Measurements from ENCODE around the gene THAP10.
"Not testable (repeated sequence)": the region's sequence is repeated elsewhere in the genome, so short reads cannot be mapped to it uniquely, and the experiment has no call there.

THAP10 gene

DNA sequence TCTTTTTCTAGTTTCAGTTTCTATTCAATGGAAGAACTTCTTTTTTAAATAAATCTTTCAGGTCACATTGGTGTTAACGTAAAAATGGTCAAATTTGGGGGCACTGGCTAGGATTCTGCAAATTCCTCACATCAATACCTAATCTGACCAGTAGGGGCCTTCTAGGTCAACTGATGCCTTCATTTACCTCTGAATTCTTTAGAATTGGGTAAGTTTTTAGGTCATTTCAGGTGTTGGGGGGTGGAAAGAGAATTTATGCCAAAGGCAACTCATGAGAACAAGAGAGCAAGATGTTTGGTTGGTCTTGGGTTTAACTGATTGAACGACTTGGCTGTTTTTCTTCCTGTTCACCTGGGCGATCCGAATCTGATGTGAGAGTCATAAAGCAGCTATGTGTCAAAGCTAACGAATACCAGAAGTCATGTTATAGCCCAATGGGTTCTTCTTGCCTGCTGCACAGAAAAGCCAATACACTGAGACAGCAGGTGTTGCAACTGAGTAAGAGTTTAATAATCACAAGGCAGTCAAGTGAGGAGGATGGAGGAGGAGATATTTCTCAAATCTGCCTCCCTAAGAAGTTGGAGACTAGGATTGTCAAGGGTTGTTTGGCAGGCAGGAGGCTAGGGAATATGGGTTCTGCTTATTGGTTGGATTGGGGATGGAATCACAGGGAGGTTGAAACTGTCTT lies 15.7 kb upstream of the THAP10 start:
- Mint-ChIP-seq H3K4me3 (no peak overlapping the region), H3K9me3 (peaks cover 11% of the 10 kb centered on the region), H3K27me3 (ENCODE audit: low read depth) (no peaks in the 10 kb centered on the region), H3K27ac (no peak overlapping the region), H3K36me3 (ENCODE audit: low read depth) (no peaks in the 10 kb centered on the region), H3K4me1 (ENCODE audit: low read depth) (no peaks in the 10 kb centered on the region)

DNA sequence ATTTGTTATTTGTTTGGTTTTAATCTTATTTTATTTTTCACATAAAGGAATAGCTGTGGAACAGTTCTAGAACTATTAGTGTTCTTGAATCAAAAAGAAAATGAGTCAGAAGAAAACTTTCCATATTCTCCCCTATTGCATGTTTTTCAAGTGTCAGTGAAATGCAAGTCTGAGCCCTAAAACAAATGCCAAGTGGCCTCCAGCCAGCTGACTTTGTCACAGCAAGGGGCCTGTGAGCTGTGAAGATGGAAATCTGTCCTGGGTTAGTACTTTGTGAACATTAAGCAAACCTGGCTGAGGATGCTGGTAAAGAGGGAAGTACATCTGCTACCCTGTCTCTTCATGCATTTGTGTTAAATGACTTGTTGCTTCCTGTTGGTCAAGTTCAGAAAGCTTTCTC lies 14.6 kb upstream of the THAP10 start:
- peaks cover 4% of the 10 kb centered on the region for H3K27me3 Mint-ChIP-seq (ENCODE audit: low read depth)
- peaks cover 11% of the 10 kb centered on the region for H3K9me3 Mint-ChIP-seq
- no peak overlapping the region for H3K27ac Mint-ChIP-seq
- no peaks in the 10 kb centered on the region for H3K4me1 Mint-ChIP-seq (ENCODE audit: low read depth)
- H3K36me3 Mint-ChIP-seq (ENCODE audit: low read depth), result no peaks in the 10 kb centered on the region
- H3K4me3 Mint-ChIP-seq, result no peak overlapping the region

DNA sequence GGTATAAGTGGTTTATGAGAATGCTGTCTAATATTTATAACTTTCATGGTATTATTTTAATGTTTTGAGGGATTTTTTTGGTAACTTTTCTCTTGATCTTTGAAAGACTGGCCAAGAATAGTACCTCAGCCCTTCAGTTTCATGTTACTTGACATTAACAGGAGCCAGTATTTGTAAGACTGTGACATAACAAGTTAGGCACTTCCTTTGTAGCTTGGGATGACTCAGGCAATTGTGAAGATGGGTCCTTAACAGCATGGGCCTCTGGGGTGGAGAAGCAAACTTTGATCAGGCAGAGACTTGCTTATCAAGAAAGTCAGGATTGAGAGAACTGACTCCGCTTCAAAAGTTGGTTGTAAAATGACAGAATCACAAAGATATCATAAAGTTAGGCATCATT lies 9.9 kb upstream of the THAP10 start:
- Mint-ChIP-seq H3K9me3 (no peaks in the 10 kb centered on the region), H3K27me3 (ENCODE audit: low read depth) (peaks cover 22% of the 10 kb centered on the region), H3K27ac (no peak overlapping the region), H3K4me1 (ENCODE audit: low read depth) (no peaks in the 10 kb centered on the region), H3K36me3 (ENCODE audit: low read depth) (no peaks in the 10 kb centered on the region), H3K4me3 (no peak overlapping the region)

DNA sequence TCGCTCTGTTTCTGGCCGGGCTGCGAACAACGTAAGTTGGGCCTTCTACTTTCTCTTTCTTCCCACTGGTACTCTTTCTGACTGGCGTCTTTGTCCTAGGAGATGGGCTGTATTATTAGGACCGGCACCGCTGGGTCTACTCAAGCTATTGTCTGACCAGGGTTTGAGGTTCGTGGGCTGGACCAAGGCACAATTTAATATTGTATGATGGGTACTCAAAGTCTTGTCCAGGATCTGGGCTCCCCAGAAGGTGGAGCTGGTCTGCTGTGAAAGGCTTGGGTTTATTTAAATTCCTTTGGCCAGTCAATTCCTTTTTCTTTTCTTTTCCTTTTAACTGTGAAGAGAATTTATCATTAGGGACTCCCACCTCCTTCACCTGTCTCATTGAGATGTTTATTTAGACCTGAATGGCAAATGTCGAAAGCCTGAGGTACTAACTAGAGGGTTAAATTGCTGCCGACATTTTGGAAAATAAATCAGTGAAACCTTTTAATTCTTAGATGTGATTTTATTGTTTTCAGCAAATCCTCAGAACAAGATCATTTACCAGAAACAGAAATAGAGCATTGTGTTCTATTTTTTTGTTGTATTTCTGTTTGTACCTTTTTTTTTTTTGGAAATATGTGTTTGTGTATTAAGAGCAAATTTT lies 803 bp upstream of the THAP10 start:
- peak overlapping the region; percentile 78 for H3K4me3 Mint-ChIP-seq
- no peaks in the 10 kb centered on the region for H3K36me3 Mint-ChIP-seq (ENCODE audit: low read depth)
- H3K9me3 Mint-ChIP-seq, result no peaks in the 10 kb centered on the region
- peaks cover 9% of the 10 kb centered on the region for H3K4me1 Mint-ChIP-seq (ENCODE audit: low read depth)
- H3K27ac Mint-ChIP-seq, result peak overlapping the region; percentile 62
- peaks cover 73% of the 10 kb centered on the region for H3K27me3 Mint-ChIP-seq (ENCODE audit: low read depth)

DNA sequence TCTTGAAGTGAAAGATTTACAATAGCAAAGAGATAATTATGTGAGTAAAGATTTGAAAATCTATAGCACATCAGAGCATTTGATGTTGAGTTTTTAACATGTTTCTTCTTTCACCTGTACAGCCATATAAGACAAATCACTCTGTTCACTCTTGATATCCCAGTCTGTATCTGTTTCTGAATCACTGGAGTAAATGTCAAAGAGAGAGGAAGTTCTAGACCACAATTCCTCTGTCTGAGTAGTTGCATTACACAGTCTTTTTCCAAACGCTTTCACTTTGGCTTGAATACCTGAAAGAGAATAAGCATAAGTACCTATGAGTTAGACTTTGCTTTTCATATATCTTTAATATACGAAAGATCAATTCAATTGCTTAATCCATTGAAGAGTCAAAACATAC lies 9.9 kb downstream of the THAP10 start:
- Mint-ChIP-seq H3K9me3 (no peaks in the 10 kb centered on the region), H3K4me3 (no peak overlapping the region), H3K27ac (no peak overlapping the region), H3K4me1 (ENCODE audit: low read depth) (no peaks in the 10 kb centered on the region), H3K27me3 (ENCODE audit: low read depth) (peaks cover 34% of the 10 kb centered on the region), H3K36me3 (ENCODE audit: low read depth) (no peaks in the 10 kb centered on the region)

DNA sequence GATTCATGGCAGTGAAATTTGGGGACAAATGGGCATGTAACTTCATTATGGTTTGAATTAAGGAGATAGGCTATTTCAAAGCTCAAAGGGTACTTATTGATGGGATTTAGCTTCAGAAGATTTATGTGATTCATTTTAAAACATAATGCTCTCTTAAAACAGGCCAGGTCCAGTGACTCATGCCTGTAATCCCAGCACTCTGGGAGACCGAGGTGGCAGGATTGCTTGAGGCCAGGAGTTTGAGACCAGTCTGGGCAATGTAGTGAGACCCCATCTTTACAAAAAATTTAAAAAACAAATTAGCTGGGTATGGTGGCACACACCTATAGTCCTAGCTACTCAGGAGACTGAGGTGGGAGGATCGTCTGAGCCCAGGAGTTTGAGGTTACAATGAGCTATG lies 11.5 kb downstream of the THAP10 start:
- Mint-ChIP-seq H3K9me3 (no peaks in the 10 kb centered on the region), H3K27me3 (ENCODE audit: low read depth) (peaks cover 46% of the 10 kb centered on the region)

DNA sequence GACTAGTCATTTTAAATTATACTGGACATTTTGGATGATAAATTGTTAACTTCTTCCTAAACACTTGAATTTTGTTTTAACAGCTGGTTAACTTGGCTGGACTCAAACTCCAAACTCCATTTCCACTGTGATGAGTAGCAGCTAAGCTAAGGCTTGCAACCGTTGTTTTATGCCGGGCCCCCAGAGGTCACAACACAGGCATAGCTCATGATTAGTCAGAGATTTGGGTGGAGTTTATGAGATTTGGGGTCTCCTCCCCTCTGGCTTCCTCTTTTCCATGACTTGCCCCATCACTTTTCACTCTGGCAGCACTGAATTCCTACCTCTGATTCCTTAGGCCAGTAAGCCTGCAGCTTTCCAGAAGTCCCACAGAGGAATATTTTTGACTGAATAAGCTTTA lies 12.8 kb downstream of the THAP10 start:
- Mint-ChIP-seq H3K36me3 (ENCODE audit: low read depth) (no peaks in the 10 kb centered on the region), H3K27ac (no peak overlapping the region), H3K27me3 (ENCODE audit: low read depth) (peaks cover 54% of the 10 kb centered on the region), H3K9me3 (no peaks in the 10 kb centered on the region), H3K4me3 (no peak overlapping the region), H3K4me1 (ENCODE audit: low read depth) (no peaks in the 10 kb centered on the region)

More for the DNA sequence above, 11.5 kb downstream of the THAP10 start:
- H3K27ac Mint-ChIP-seq, result no peak overlapping the region
- no peaks in the 10 kb centered on the region for H3K36me3 Mint-ChIP-seq (ENCODE audit: low read depth)
- H3K4me3 Mint-ChIP-seq, result no peak overlapping the region
- no peaks in the 10 kb centered on the region for H3K4me1 Mint-ChIP-seq (ENCODE audit: low read depth)

DNA sequence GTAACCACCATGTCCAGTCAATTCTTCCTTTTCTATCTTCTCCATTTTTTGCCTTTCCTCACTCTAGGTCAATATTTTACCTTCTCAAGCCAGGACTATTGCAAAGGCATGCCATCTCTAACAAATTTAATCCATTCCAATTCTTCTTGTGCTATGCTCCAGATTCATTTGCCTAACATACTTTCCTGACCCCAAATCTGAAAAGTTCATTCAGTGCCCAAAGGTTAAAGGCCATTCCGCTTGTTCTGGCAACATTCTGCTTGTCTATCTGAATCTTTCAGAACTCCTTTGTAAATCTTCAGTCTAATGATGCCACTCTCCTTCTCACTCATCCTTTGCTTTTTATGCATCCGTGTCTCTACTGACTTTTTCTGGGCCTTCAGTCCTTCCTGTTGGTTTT lies 15.6 kb downstream of the THAP10 start:
- peaks cover 47% of the 10 kb centered on the region for H3K27me3 Mint-ChIP-seq (ENCODE audit: low read depth)
- no peak overlapping the region for H3K27ac Mint-ChIP-seq
- no peak overlapping the region for H3K4me3 Mint-ChIP-seq
- H3K9me3 Mint-ChIP-seq, result no peaks in the 10 kb centered on the region
- no peaks in the 10 kb centered on the region for H3K36me3 Mint-ChIP-seq (ENCODE audit: low read depth)
- no peaks in the 10 kb centered on the region for H3K4me1 Mint-ChIP-seq (ENCODE audit: low read depth)

DNA sequence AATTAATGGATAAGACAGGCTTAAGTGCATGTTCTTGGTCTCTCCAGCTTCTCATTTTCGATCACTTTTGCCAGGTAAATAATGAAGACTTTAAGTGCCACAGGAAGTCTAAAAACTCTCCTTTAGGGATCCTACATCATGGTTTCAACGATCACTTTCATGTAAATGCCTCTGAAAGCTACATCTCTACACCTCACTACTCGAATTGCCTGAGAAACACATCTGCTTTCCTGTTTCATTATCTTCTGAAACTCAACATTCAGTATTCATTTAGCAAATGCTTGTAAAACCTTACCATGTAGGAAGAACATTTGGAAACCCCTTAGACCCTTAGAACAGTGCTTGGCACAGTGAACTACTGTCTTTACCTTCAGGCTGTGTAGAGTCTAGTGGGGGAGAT lies 16.2 kb downstream of the THAP10 start:
- no peaks in the 10 kb centered on the region for H3K36me3 Mint-ChIP-seq (ENCODE audit: low read depth)
- H3K27ac Mint-ChIP-seq, result no peak overlapping the region
- H3K9me3 Mint-ChIP-seq, result no peaks in the 10 kb centered on the region
- H3K4me1 Mint-ChIP-seq (ENCODE audit: low read depth), result no peaks in the 10 kb centered on the region
- H3K27me3 Mint-ChIP-seq (ENCODE audit: low read depth), result peaks cover 47% of the 10 kb centered on the region
- no peak overlapping the region for H3K4me3 Mint-ChIP-seq

DNA sequence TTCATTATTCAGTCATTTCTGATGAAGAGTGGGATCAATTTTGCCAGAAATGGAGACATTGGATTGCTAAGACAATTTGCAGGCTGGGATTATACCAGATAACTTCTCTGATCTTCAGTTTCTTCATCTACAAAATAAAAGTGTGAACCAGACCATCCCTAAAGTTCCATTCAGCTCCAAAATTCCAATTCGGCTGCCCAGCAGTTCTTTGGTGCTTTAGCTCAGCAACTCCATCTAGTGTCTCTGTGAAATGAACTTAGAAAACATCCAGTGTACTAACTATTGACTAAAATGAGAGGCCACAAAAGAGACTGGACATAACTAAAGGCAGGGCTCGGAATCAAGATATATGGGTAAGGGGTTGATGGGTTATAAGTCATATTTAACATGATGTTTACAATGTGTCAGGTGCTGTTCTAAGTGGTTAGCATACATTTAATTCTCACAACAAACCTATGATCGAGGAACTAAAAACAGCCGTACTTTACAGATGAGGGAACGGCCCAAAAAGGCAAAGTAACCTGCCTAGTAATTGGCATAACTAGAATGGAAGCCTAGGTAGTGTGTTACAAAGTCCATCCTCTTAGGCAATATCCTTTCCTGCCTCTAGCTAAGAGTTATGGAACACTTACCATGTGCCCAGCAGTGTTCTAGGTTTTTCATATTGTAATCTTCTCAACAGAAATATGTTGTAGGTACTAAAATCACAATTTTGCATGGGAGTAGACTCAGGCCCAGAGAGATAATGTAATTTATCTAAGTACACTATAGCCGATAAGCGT lies 17.0 kb downstream of the THAP10 start:
- H3K4me1 Mint-ChIP-seq (ENCODE audit: low read depth), result no peaks in the 10 kb centered on the region
- no peak overlapping the region for H3K27ac Mint-ChIP-seq
- H3K36me3 Mint-ChIP-seq (ENCODE audit: low read depth), result no peaks in the 10 kb centered on the region
- no peak overlapping the region for H3K4me3 Mint-ChIP-seq
- H3K27me3 Mint-ChIP-seq (ENCODE audit: low read depth), result peaks cover 46% of the 10 kb centered on the region
- no peaks in the 10 kb centered on the region for H3K9me3 Mint-ChIP-seq

DNA sequence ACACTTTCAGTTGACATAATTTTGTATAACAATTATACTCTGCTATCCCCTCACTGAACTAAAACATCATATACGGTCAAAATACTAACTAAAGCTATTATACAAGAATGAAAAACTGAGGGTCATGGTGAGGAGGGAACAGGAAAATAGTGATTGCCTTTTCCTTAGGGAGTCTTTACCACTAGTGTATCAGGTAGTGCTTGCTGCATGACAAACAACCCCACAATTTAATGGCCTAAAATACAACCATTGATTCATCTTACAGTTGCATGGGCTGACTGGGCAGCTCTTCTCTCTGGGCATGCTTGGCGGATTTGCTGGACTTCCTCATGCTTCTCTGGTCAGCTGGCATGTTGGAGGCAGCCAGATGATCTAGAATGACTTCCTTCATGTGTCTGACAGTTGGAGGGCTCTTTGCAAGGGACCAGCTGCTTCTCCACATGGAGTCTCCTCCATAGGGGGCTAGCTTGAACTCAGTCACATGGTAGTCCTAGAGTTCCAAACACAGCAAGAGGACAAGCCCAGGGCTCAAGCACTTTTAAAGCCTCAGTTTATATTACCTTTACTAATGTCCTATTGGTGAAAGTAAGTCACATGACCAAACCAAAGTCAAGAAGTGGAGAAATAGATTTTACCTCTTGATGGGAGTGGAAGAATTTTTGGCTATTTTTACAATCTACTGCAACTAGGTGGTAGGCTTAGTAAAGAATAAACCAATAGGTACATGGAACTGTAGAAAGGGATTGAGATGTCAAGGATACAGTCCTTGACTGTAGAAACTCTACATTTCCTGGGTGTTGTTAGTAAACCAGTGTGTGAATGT lies 18.8 kb downstream of the THAP10 start:
- Mint-ChIP-seq H3K27me3 (ENCODE audit: low read depth) (peaks cover 30% of the 10 kb centered on the region), H3K4me3 (no peak overlapping the region), H3K27ac (no peak overlapping the region), H3K36me3 (ENCODE audit: low read depth) (no peaks in the 10 kb centered on the region), H3K4me1 (ENCODE audit: low read depth) (no peaks in the 10 kb centered on the region), H3K9me3 (no peaks in the 10 kb centered on the region)

DNA sequence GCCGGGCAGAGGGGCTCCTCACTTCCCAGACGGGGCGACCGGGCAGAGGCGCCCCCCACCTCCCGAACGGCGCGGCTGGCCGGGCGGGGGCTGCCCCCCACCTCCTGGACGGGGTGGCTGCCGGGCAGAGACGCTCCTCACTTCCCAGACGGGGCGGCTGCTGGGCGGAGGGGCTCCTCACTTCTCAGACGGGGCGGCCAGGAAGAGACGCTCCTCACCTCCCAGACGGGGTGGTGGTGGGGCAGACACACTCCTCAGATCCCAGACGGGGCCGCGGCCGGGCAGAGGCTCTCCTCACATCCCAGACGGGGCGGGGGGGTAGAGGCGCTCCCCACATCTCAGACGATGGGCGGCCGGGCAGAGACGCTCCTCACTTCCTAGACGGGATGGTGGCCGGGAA lies 20.7 kb downstream of the THAP10 start:
- peaks cover 24% of the 10 kb centered on the region for H3K27me3 Mint-ChIP-seq (ENCODE audit: low read depth)
- H3K4me3 Mint-ChIP-seq; H3K9me3 Mint-ChIP-seq; H3K27ac Mint-ChIP-seq; H3K4me1 Mint-ChIP-seq (ENCODE audit: low read depth); H3K36me3 Mint-ChIP-seq (ENCODE audit: low read depth): not testable (repeated sequence)

DNA sequence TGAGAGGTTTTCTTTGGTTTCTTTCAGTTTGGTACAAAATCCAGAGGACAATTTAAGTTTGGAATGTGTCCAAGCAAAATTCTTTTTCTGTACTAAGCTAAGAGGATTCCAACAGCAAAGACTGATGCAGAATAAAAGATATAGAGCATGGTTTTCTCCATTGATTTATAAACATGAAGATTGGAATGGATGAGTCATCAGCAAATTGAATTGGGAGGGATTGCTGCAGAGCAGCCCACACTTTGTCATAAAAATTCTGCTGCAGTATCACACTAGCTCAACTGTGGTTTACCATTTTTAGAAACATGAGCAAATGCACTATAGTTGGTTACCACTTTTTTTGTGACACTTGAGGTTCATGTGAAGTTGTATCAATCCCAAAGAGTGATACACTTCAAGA lies 22.2 kb downstream of the THAP10 start:
- Mint-ChIP-seq H3K9me3 (no peaks in the 10 kb centered on the region), H3K4me3 (no peak overlapping the region), H3K27ac (no peak overlapping the region), H3K27me3 (ENCODE audit: low read depth) (peaks cover 13% of the 10 kb centered on the region), H3K36me3 (ENCODE audit: low read depth) (no peaks in the 10 kb centered on the region), H3K4me1 (ENCODE audit: low read depth) (no peaks in the 10 kb centered on the region)

DNA sequence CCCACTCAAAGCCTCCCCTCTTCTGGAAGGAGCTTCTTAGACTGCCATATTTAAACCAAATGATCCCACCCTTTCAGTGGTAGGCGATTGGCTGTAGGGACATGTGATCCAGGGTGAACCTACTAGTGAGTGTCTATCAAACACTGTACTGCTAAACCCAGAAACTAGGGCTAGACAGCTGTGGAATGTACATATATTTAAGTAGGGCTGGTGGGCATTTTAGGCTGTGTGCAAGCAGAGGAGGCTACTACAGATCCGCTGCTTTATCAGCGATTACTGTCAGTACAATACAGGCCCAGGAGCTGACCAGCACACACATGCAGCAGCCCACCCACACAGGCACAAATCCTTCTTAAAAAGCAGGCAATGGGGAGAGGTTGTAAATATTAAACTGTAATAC lies 22.9 kb downstream of the THAP10 start:
- H3K9me3 Mint-ChIP-seq, result no peaks in the 10 kb centered on the region
- peaks cover 8% of the 10 kb centered on the region for H3K27me3 Mint-ChIP-seq (ENCODE audit: low read depth)
- H3K27ac Mint-ChIP-seq, result no peak overlapping the region
- no peak overlapping the region for H3K4me3 Mint-ChIP-seq
- no peaks in the 10 kb centered on the region for H3K36me3 Mint-ChIP-seq (ENCODE audit: low read depth)
- no peaks in the 10 kb centered on the region for H3K4me1 Mint-ChIP-seq (ENCODE audit: low read depth)
